Activated CD4-positive, alpha-beta T cell treated with anti-CD3 and anti-CD28 coated beads, Interleukin-2, amount 50 U/mL, for 24 hours (primary cell): Measurements from ENCODE around the gene COL7A1.

ENCODE experiments used
- DNase-seq, 2 donors: peaks; one replicate each; pipeline ENCODE4 v3.0.0-alpha.2; 2020; ENCODE audit warnings: low read depth in 1 of 2, low spot score in 1 of 2

The COL7A1 gene

DNA sequence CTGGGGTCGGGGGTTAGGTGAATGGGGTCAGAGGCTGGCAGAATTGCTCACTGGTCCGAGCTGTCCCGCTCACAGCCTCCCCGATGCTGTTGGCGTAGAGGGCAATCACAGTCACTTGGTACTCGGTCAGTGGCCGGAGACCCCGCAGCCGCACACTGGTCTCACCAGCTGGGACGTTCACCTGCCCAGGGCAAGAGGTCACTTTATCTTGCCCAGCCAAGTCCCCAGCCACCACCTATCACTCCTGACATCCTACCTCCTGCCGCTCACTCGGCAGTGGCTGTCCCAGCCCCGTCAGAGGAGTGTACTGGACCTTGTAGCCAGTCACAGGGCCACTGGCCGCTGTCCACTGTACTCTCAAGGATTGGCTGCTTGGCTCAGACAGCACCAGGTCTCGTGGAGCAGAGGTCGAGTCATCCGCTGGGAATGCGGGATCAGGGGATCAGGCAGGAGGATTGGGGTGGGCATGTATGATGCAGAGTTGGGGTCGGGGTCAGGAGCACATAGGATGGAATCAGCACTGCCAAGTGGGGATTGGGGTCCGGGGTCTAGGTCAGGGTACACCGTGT, 2.5 kb downstream of the COL7A1 start:
- DNase-seq = no peak

- DNase-seq = no peak
Observed at GRCh38 chr3:48591886-48592518, 3.1 kb downstream of the COL7A1 start.

GRCh38 chr3:48591436-48591835, 3.7 kb downstream of the COL7A1 start:
- DNase-seq = no peak

GRCh38 chr3:48588230-48588629, 6.9 kb downstream of the COL7A1 start:
- no peak for DNase-seq

GRCh38 chr3:48587686-48588085, 7.4 kb downstream of the COL7A1 start:
- no peak for DNase-seq

DNA sequence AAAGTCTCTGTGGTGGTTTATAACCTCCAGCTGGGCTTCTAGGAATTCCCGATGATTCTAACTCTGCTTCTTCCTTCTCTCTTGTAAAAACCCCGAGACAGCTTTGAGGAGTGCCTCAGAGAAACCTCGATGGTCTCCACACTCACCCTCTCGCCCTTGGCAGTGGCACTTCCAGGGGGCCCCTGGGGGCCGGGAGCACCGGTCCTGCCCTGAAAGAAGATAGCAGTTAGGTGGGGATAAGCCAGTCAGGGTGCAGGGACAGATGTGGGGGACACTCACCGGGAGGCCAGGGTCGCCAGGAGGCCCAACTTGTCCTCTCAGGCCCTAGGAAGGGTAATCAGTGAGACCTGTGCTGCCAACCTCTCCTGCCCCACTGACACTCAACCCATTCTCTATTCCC, 9.7 kb downstream of the COL7A1 start:
- DNase-seq = no peak

- DNase-seq = no peak
Observed at GRCh38 chr3:48584836-48585235, 10.3 kb downstream of the COL7A1 start.

DNA sequence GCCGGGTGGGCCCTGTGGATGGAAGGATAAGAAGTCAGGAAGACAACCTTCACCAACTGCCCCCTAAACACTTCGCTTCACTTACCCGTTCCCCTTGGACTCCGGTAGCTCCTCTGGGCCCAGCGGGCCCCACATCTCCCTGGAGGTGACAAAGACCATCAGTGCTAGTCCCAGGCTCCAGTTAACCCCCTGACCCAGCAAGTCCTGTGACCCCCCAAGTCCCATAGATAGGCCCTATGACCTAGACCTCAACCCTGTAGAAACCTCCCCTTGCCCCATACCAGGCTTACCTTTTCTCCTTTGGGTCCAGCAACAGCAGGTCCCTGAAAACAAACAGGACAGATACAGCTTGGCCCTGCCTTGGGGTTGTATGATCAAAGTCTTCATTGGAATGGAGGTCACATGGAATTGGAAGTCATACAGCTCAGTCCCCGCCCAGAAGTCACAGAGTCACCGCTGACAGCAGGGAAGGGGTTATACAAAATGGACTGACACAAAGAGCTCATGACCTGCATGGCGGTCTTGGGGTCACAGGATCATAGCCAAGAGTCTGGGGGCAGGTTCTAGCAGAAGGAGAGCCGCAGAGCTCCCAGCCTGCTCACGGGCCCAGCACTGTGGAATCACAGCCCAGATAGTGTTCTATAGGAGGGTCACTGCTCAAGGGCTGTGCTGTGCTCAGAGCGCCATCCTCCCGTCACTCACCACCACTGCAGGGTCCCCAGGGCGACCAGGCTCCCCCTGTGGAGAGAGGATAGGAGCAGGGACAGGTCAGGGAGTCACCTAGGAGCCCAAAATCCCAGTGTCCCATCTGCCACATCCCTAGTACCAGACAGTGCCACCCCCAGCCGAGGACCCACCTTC, 13.3 kb downstream of the COL7A1 start:
- no peak for DNase-seq

DNA sequence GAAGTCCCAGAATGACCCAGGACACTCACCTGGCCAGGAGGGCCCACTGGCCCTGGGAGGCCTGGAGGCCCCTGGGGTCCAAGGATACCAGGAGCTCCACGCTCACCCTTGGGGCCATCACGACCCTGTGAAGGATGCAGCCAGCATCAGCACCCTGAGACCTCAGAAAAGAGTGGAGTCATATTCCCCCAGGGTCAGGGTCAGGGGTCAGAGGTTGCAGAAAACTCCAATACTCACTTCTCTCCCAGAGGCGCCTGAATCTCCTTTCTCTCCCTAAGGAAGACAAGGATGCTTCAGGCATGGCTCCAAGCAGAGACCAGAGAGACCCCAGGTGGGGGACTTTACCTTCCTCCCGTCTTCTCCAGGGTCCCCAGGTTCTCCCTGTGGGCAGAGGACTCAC, 18.5 kb downstream of the COL7A1 start:
- no peak for DNase-seq

GRCh38 chr3:48575366-48575765, 19.8 kb downstream of the COL7A1 start:
- DNase-seq = no peak

DNA sequence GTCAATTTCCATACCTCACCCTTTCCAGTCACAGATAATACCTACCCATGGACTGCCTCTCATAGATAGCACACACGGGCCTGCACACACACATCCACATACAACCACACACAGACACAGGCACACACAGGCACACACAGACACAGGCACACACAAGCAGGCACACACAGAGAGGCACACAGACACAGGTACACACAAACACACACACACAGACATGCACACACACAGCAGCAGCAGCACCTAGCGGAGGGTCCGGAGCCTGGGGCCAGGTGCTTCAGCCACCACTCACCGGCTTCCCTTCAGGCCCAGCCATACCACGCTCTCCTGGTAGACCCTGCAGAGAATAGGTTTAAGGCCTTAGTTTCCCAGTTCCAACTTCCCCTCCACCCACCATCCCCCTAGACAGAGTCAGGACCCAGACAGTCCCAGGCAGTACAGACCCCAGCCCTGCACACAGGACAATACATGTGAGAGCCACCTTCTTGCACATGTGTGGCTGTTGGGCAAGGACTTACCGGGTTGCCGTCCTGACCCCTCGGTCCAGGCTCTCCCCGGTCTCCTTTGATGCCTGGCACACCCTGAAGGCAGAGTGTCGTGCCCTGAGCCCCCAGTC, 21.1 kb downstream of the COL7A1 start:
- no peak for DNase-seq

DNA sequence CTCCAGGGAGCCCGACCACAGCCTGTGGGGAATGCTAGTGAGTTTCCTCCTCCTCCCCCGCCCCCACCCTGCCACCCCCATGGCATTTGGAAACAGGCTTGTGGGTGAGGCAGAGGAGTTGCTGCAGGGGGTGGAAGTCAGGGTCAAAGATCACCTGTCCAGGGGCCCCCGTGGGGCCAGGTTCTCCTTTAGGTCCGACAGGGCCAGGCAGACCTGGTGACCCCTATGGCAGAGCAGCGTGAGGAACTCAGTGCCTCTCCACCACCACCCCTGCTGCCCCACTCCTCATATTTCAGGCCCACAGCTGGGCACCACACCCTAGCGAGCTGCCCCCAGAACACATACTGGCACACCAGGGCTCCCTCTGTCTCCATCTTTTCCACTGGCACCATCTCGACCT, 22.6 kb downstream of the COL7A1 start:
- DNase-seq = no peak

- no peak for DNase-seq
Observed at GRCh38 chr3:48571938-48572337, 23.2 kb downstream of the COL7A1 start.

DNA sequence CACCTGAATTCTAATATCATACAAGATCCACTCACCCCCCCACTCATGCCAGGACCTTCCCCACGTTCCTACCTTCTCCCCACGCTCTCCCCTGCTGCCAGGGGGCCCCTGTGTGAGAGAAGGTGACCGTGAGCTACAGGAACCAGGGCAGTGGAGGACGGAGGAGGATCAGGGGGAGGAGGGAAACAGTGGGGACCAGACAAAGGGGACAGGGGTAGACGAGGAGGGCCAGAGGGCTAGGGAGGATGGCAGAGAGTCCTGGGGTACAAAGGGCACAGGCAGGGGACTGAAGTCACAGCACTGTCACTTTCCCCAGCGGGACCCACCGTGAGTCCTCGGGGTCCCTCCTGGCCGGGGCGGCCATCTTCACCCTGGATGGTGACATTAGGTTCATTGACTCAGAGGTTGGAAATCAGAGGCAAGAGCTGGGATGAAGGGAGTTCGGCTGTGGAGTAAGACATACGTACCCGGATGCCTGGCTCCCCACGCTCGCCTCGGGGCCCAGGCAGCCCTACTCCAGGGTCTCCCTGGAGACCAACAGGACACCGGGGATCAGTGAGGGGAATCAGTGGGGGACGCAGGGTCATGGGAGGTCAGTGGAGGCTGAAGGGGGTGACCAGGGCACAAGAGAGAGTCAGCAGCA, 25.2 kb downstream of the COL7A1 start:
- DNase-seq = no peak

- no peak for DNase-seq
Observed at GRCh38 chr3:48569400-48569799, 25.7 kb downstream of the COL7A1 start.

GRCh38 chr3:48568476-48568875, 26.7 kb downstream of the COL7A1 start:
- DNase-seq = no peak

- DNase-seq = no peak
Observed at GRCh38 chr3:48567500-48567899, 27.6 kb downstream of the COL7A1 start.

GRCh38 chr3:48567090-48567489, 28.0 kb downstream of the COL7A1 start:
- no peak for DNase-seq

DNA sequence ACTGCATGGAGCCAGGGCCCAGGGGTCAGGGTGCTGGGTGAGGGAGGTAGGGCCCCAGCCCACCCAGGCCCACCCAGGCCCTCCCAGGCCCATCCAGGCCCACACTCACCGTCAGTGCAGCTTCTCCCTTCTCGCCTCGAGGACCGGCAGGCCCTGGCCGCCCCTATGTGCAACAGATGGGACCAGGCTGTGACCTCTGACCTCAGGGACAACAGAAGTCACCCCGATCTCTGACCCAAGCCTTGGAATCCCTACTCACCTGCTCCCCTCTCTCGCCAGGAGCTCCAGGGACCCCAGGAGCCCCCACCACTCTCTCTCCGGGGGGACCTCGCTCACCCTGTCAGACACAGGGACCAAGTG, 28.7 kb downstream of the COL7A1 start:
- no peak for DNase-seq

GRCh38 chr3:48565591-48566400, 29.3 kb downstream of the COL7A1 start:
- DNase-seq = no peak

DNA sequence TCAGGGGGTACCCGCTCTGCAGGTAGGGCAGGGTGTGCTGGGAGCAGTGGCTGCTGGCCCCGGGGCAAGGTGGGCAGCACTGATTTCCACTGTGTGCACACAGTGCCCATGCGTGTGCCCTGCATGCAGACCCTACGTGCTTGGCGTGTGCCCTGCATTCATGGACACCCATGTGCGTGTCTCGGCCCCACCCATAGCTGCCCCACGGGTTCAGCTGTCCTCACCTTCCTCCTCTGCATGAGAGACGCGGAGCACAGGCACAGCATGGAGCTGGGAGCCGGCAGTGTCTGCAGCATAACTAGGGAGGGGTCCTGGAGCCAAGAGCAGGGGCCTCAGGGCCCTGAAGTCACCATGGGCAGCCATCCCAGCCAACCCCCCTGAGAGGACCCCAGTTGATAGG, 29.9 kb downstream of the COL7A1 start:
- no peak for DNase-seq
